ENCODE data around the gene TRHDE.

DNA sequence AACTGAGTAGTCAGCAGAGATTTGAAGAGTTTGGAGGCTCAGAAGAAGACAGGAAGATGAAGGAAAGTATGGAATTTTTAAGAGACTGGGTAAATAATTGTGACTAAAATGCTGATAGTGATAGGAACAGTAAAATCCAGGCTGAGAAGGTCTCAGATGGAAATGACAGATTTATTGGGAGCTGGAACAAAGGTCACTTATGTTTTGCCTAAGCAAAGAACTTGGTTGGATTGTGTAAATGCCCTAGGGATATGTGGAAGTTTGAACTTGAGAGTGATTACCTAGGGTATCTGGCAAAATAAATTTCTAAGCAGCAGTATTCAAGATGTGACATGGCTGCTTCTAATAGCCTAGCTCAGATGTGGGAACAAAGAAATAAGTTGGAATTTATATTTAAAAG lies 180.9 kb downstream of the TRHDE start:
- TF ChIP-seq, protein P1, sequence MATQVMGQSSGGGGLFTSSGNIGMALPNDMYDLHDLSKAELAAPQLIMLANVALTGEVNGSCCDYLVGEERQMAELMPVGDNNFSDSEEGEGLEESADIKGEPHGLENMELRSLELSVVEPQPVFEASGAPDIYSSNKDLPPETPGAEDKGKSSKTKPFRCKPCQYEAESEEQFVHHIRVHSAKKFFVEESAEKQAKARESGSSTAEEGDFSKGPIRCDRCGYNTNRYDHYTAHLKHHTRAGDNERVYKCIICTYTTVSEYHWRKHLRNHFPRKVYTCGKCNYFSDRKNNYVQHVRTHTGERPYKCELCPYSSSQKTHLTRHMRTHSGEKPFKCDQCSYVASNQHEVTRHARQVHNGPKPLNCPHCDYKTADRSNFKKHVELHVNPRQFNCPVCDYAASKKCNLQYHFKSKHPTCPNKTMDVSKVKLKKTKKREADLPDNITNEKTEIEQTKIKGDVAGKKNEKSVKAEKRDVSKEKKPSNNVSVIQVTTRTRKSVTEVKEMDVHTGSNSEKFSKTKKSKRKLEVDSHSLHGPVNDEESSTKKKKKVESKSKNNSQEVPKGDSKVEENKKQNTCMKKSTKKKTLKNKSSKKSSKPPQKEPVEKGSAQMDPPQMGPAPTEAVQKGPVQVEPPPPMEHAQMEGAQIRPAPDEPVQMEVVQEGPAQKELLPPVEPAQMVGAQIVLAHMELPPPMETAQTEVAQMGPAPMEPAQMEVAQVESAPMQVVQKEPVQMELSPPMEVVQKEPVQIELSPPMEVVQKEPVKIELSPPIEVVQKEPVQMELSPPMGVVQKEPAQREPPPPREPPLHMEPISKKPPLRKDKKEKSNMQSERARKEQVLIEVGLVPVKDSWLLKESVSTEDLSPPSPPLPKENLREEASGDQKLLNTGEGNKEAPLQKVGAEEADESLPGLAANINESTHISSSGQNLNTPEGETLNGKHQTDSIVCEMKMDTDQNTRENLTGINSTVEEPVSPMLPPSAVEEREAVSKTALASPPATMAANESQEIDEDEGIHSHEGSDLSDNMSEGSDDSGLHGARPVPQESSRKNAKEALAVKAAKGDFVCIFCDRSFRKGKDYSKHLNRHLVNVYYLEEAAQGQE (IDR thresholded peaks at IDR 0.05) = no peak
- TF ChIP-seq, protein P2, sequence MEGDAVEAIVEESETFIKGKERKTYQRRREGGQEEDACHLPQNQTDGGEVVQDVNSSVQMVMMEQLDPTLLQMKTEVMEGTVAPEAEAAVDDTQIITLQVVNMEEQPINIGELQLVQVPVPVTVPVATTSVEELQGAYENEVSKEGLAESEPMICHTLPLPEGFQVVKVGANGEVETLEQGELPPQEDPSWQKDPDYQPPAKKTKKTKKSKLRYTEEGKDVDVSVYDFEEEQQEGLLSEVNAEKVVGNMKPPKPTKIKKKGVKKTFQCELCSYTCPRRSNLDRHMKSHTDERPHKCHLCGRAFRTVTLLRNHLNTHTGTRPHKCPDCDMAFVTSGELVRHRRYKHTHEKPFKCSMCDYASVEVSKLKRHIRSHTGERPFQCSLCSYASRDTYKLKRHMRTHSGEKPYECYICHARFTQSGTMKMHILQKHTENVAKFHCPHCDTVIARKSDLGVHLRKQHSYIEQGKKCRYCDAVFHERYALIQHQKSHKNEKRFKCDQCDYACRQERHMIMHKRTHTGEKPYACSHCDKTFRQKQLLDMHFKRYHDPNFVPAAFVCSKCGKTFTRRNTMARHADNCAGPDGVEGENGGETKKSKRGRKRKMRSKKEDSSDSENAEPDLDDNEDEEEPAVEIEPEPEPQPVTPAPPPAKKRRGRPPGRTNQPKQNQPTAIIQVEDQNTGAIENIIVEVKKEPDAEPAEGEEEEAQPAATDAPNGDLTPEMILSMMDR (IDR thresholded peaks at IDR 0.05) = no peak
- TF ChIP-seq ZFP36 (IDR thresholded peaks at IDR 0.05; ENCODE audit: borderline replicate concordance, partially characterized antibody) (no peak), POLR2A (IDR thresholded peaks at IDR 0.05; ENCODE audit: low read length) (no peak), MYC (IDR thresholded peaks at IDR 0.05; ENCODE audit: borderline replicate concordance, low read length) (no peak), MAFK (IDR thresholded peaks at IDR 0.05; ENCODE audit: partially characterized antibody) (no peak), RCOR1 (IDR thresholded peaks at IDR 0.05; ENCODE audit: low read depth, low read length) (no peak), JUNB (IDR thresholded peaks at IDR 0.05) (no peak), CHD4 (IDR thresholded peaks at IDR 0.05; ENCODE audit: borderline replicate concordance) (no peak), RARB (CRISPR knock-in tag; IDR thresholded peaks at IDR 0.05) (no peak), CBX2 (IDR thresholded peaks at IDR 0.05; ENCODE audit: borderline replicate concordance, low read depth) (no peak), POLR2AphosphoS2 (conservative IDR thresholded peaks at IDR 0.05; ENCODE audit: low read length) (no peak)
- TF ChIP-seq, protein P3, sequence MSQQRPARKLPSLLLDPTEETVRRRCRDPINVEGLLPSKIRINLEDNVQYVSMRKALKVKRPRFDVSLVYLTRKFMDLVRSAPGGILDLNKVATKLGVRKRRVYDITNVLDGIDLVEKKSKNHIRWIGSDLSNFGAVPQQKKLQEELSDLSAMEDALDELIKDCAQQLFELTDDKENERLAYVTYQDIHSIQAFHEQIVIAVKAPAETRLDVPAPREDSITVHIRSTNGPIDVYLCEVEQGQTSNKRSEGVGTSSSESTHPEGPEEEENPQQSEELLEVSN (IDR thresholded peaks at IDR 0.05; ENCODE audit: borderline replicate concordance, low read depth) = no peak

Data from A549 (cell line).